NCI-H1105 treated with DMSO at 0.1 percent for 48 hours (cell line): ENCODE measurements around the gene LRRC4C.

Experiments
- DNase-seq: peaks from one replicate; lab custom pipeline; 2025; lab: John Stamatoyannopoulos, UW

The LRRC4C gene

GRCh38 chr11:40370821-40371616 lies 1088.4 kb downstream of the LRRC4C start:
- no peak for DNase-seq

GRCh38 chr11:40360206-40360798 lies 1099.2 kb downstream of the LRRC4C start:
- no peak for DNase-seq

GRCh38 chr11:40354121-40354520 lies 1105.3 kb downstream of the LRRC4C start:
- no peak for DNase-seq

- no peak for DNase-seq
Measured at GRCh38 chr11:40340911-40341310, 1118.5 kb downstream of the LRRC4C start.

GRCh38 chr11:40338739-40339138 lies 1120.7 kb downstream of the LRRC4C start:
- no peak for DNase-seq

GRCh38 chr11:40338062-40338461 lies 1121.4 kb downstream of the LRRC4C start:
- DNase-seq: no peak

- DNase-seq: no peak
Measured at GRCh38 chr11:40337118-40337517, 1122.3 kb downstream of the LRRC4C start.

GRCh38 chr11:40328890-40329614 lies 1130.4 kb downstream of the LRRC4C start:
- peak; percentile 46 for DNase-seq

GRCh38 chr11:40323241-40323640 lies 1136.2 kb downstream of the LRRC4C start:
- DNase-seq: no peak

GRCh38 chr11:40321537-40321936 lies 1137.9 kb downstream of the LRRC4C start:
- DNase-seq: no peak

GRCh38 chr11:40316171-40316570 lies 1143.3 kb downstream of the LRRC4C start:
- no peak for DNase-seq

GRCh38 chr11:40315122-40315521 lies 1144.3 kb downstream of the LRRC4C start:
- DNase-seq: no peak

GRCh38 chr11:40314327-40314726 lies 1145.1 kb downstream of the LRRC4C start:
- DNase-seq: no peak

- DNase-seq: peak; percentile 64
Measured at GRCh38 chr11:40306938-40307548, 1152.4 kb downstream of the LRRC4C start.

GRCh38 chr11:40302669-40303068 lies 1156.8 kb downstream of the LRRC4C start:
- DNase-seq: no peak

- no peak for DNase-seq
Measured at GRCh38 chr11:40295466-40295865, 1164.0 kb downstream of the LRRC4C start.

- DNase-seq: no peak
Measured at GRCh38 chr11:40294741-40295140, 1164.7 kb downstream of the LRRC4C start.

GRCh38 chr11:40294349-40294735 lies 1165.1 kb downstream of the LRRC4C start:
- DNase-seq: no peak

- peak; percentile 96 for DNase-seq
Measured at GRCh38 chr11:40293655-40294348, 1165.7 kb downstream of the LRRC4C start.

GRCh38 chr11:40292721-40293508 lies 1166.5 kb downstream of the LRRC4C start:
- peak; percentile 29 for DNase-seq

- DNase-seq: no peak
Measured at GRCh38 chr11:40291741-40292140, 1167.7 kb downstream of the LRRC4C start.
